Measurements from ENCODE around the gene EFL1. TPM values are rescaled to one million over a fixed set of nuclear protein-coding genes. Genes with fewer than 3 reads are reported as not detected.
A peak's percentile ranks its signal among the peaks of the same experiment; 100 is the strongest.

EFL1 gene
- total RNA-seq, 1 donor from 2014 or later: 26.9 TPM

DNA sequence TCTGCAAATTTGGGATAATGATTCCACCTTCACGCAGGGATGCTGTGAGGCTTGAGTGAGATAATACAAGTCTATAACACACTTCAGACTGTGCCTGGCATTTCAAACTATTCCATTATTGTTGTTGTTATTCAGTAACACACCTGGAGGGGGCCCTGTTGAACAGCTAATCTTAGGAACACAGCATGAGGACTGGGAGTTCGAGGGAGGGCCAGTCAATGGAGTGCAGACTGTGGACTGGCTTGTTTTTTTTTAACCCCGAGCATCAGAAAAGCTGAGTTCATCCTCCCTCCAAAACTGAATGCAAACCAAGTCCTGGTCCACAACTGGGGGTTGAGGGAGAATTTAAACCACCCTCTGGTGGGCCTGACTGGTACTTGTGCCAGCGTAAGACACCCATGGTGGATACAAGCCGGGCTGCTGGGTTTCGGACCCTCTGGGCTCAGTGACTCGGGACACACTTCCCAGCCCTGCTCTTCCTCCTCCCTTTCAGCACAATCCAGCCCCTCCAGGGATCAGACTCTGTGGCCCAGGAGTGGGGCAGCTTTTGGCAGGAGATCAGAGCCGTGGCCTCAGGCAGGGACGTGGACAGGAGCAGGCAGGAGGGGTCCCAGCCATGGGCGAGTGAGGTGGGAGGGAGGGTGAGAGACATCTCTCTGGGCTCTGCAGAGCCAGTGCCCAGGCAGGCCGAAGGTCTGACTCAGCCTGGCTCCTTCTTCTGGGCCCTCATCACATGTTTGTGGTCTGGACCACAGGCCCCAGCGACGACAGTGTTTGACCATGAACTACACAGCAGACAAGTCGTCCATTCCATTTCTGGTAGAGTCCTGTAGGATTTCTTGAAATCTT, 180.4 kb downstream of the EFL1 start:
- peak; percentile 55 for DNase-seq (ENCODE audit: low read depth)

- DNase-seq (ENCODE audit: low read depth): no peak
These were observed 181.8 kb downstream of the EFL1 start for GRCh38 chr15:82080774-82081173.

Other genes with a start within 250 kb of the EFL1 start
- gene MEX3B, start 216.7 kb downstream of the EFL1 start, total RNA-seq: 1.9 and 4.6 TPM in 2 replicates
- gene SAXO2, start 84 bp upstream of the EFL1 start, total RNA-seq: under 0.01 and 2.3 TPM in 2 replicates
- 0.35 and 2.0 TPM in 2 replicates for gene GOLGA6L10, start 86.7 kb upstream of the EFL1 start, total RNA-seq
- gene GOLGA6L9, start 167.1 kb upstream of the EFL1 start, total RNA-seq: 0.69 and 4.6 TPM in 2 replicates